Measurements from ENCODE around the gene IFNA4. TPM values are rescaled to one million over a fixed set of nuclear protein-coding genes. Genes with fewer than 3 reads are reported as not detected.
"Not testable (repeated sequence)": the region's sequence is repeated elsewhere in the genome, so short reads cannot be mapped to it uniquely, and the experiment has no call there.

Gene IFNA4
- total RNA-seq = not detected in 2 replicates

- DNase-seq (ENCODE audit: low read depth); H3K4me3 ChIP-seq (ENCODE audit: low read depth, low read length): not testable (repeated sequence)
Observed at GRCh38 chr9:21187487-21187886, at the start of gene IFNA4. IFNA4 (minus strand) TSS chr9:21187587; CDS start chr9:21187531, 56 bp downstream.

GRCh38 chr9:21236360-21236714, 49.0 kb upstream of the IFNA4 start:
- not testable (repeated sequence) for H3K4me3 ChIP-seq (ENCODE audit: low read depth, low read length); DNase-seq (ENCODE audit: low read depth)

GRCh38 chr9:21235468-21236359, 48.3 kb upstream of the IFNA4 start:
- TF ChIP-seq CTCF (IDR thresholded peaks at IDR 0.05; ENCODE audit: insufficient read depth, low read depth, low read length) = peak; percentile 54
- DNase-seq (ENCODE audit: low read depth) = peak; percentile 38
- H3K4me3 ChIP-seq (ENCODE audit: low read depth, low read length) = not testable (repeated sequence)

- DNase-seq (ENCODE audit: low read depth) = no peak
- H3K4me3 ChIP-seq (ENCODE audit: low read depth, low read length) = no peak overlapping the region
- TF ChIP-seq CTCF (IDR thresholded peaks at IDR 0.05; ENCODE audit: insufficient read depth, low read depth, low read length) = no peak
Observed at GRCh38 chr9:21234153-21234687, 46.8 kb upstream of the IFNA4 start.

GRCh38 chr9:21233258-21233657, 45.9 kb upstream of the IFNA4 start:
- TF ChIP-seq CTCF (IDR thresholded peaks at IDR 0.05; ENCODE audit: insufficient read depth, low read depth, low read length) = no peak
- no peak overlapping the region for H3K4me3 ChIP-seq (ENCODE audit: low read depth, low read length)
- DNase-seq (ENCODE audit: low read depth) = no peak

GRCh38 chr9:21228122-21228521, 40.7 kb upstream of the IFNA4 start, which contains the start of gene IFNA17:
IFNA17 (minus strand) TSS chr9:21228222; CDS start chr9:21228173, 49 bp downstream.
- DNase-seq (ENCODE audit: low read depth) = no peak
- TF ChIP-seq CTCF (IDR thresholded peaks at IDR 0.05; ENCODE audit: insufficient read depth, low read depth, low read length) = no peak
- H3K4me3 ChIP-seq (ENCODE audit: low read depth, low read length) = no peak within 1 kb of the TSS

- H3K4me3 ChIP-seq (ENCODE audit: low read depth, low read length); DNase-seq (ENCODE audit: low read depth): not testable (repeated sequence)
Observed at GRCh38 chr9:21217211-21217610, 29.8 kb upstream of the IFNA4 start, which contains the start of gene IFNA16. IFNA16 (minus strand) TSS chr9:21217311; CDS start chr9:21217305, 6 bp downstream.

GRCh38 chr9:21213411-21214326, 26.3 kb upstream of the IFNA4 start:
- H3K4me3 ChIP-seq (ENCODE audit: low read depth, low read length) = not testable (repeated sequence)
- peak; percentile 7 for DNase-seq (ENCODE audit: low read depth)
- peak; percentile 54 for TF ChIP-seq CTCF (IDR thresholded peaks at IDR 0.05; ENCODE audit: insufficient read depth, low read depth, low read length)

GRCh38 chr9:21212160-21212559, 24.8 kb upstream of the IFNA4 start:
- DNase-seq (ENCODE audit: low read depth); H3K4me3 ChIP-seq (ENCODE audit: low read depth, low read length): not testable (repeated sequence)

GRCh38 chr9:21210782-21211181, 23.4 kb upstream of the IFNA4 start:
- H3K4me3 ChIP-seq (ENCODE audit: low read depth, low read length); DNase-seq (ENCODE audit: low read depth): not testable (repeated sequence)

Data from fibroblast of villous mesenchyme (primary cell).